GM19023 (cell line): ENCODE measurements around the gene TBX20.
"Not testable (repeated sequence)": the region's sequence is repeated elsewhere in the genome, so short reads cannot be mapped to it uniquely, and the experiment has no call there.

ENCODE experiments used
- ATAC-seq: cut with Tn5 transposase; IDR thresholded peaks from one replicate; pipeline ENCODE4 v1.9.1; 2021; ENCODE audit warnings: mild to moderate bottlenecking, moderate library complexity; ENCODE audit not compliant: unreplicated experiment

TBX20 gene

DNA sequence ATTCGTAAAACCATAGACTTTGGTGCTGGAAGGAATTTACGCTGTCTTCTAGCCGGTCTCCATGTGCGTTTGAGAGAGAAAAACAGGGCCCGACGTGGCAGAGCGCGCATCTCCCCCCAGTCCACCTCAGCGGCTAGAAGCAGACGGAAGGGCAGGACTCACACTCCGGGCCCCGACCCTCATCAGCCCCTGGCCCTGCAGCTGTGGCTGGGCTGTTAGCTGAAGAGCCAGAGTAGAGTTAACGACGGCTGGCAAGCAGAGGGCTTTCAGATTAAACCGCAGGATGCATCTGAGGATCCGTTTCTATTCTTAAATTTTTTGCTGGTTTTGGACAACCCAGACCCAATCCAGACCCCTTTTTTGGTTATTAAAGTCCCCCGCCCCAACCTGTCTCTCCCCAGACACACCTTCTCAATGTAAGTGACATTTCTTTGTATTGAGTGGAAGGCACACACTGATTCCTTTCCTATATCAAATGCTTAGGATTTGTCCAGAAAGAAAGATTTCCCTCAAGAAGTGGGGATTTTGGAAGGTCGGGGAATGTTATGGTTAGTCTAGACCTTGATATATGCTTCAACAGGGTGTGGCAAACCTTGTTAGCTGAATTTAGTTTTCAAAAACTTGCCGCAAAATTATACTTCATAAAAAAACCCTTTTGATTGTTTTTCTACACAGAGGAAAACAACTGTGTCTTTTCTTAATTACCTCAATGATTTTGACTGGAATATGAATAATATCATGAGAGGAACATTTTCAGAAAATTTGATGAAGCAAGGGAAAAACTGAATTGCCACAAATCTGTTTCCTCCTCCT is 1.7 kb upstream of the TBX20 start:
- no peak for ATAC-seq

GRCh38 chr7:35254496-35255442 is 869 bp upstream of the TBX20 start:
- no peak for ATAC-seq

GRCh38 chr7:35253460-35253709 is 515 bp downstream of the TBX20 start:
- ATAC-seq, result no peak

DNA sequence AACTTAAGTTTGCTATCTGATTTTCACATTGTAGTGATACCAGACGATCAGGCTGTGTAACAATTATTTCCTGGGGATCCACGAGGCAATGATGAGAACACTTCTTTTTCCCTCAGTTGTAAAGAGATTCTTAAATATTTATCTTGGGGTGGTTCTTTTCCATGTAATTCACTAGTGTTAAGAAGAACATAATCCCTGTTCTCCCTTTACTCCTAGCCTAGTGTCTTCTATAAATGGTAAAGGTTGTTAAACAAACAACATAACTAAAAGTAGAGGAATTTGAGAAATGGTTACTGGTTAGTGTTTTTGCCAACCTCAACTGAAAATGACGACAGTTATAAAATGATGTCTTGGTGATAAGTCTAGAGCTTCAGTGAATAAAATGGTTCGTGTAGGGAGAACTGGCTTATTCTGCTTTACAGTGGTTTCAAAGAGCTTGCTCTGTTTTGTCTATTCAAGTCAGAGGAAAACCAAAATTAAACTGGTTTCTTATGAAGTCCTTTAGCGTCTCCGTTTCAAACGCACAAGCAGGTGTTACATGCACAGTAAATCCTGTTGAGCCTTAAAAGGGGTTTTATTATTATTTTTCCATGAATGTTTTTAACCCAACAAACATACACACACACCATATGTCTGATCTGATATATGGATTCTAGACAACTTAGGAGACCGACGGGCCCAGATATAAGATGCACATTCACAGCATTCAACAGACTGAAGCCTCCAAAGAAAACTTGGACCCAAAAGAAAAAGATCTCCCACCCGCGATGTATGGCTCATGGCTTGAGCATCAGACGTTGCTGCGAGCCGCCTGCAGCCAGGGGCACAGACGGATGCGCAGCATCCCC is 1.1 kb downstream of the TBX20 start:
- no peak for ATAC-seq

DNA sequence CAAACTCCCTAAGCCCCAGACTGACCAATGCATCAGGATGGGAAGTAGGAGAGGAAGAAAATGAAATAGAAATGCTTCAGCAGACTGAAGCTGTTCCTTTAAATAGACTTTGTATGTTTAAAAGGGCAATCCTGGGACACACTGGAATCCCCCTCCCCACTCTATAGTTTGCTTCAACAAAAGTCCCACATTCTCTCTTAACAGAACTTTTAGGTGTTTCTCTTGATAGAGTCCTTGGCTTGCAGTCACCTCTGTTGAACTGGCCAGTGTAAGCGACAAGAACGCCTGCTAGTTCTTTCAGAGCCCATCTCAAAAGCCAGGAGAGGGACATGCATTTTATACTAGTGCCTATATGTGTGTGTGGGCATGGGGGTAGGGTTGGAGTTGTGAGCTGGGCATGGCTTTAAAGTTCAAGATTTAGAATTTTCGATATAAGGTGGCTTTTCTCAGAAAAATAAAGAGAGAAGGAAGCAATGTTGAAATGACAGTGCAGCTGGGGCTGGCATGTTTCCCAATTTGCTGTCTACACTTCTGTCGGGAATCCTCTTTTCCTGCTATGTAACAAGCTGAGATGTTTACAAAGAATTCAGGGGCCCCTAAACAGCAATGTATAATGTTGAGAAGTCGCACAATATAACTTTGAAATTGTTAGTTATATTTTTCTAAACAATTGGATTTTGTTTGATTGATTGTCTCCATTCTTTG is 2.1 kb downstream of the TBX20 start:
- ATAC-seq, result no peak

GRCh38 chr7:35250941-35251340 is 3.0 kb downstream of the TBX20 start:
- no peak for ATAC-seq

DNA sequence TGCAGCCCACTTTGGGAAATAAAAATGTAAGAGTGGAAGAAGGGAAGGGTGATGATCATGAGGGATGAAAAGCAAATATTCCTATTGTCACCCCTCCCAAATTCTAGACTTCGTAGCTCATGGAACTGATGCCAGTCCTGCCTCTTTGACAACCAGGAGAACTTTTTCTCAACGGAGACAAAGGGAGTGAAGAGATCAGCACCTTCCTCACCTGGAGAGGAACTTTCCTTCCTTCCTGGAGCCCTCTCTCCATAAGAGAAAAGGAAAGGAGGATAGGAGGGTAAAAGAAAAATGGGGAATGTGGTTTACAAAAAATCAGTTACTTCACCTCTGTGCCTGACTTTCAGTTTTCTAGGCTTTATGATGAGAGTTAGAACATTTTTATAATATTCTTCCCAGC is 3.4 kb downstream of the TBX20 start:
- no peak for ATAC-seq

- ATAC-seq, result no peak
Observed at GRCh38 chr7:35249537-35249907, 4.4 kb downstream of the TBX20 start.

- no peak for ATAC-seq
Observed at GRCh38 chr7:35248576-35249536, 5.0 kb downstream of the TBX20 start.

GRCh38 chr7:35246819-35247218 is 7.1 kb downstream of the TBX20 start:
- ATAC-seq, result no peak

DNA sequence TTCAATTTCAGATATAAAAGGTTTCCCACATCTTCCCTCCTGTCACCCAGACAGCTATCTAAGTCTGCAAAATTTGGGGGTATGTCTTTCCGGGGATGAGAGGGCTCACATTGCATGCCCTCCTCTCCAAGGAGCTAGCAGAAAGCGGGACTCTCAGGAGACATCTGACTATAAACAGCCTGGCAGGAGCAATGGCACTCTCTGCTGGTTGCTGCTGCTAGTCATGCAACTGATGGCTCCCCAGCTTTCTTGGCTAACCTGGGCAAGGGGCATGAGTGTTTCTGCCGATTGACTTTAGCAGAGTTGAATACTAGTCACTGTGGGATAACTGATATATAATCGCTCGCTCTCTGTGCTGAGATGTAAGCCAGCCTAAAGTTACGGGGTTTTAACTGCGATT is 12.0 kb downstream of the TBX20 start:
- ATAC-seq, result no peak

DNA sequence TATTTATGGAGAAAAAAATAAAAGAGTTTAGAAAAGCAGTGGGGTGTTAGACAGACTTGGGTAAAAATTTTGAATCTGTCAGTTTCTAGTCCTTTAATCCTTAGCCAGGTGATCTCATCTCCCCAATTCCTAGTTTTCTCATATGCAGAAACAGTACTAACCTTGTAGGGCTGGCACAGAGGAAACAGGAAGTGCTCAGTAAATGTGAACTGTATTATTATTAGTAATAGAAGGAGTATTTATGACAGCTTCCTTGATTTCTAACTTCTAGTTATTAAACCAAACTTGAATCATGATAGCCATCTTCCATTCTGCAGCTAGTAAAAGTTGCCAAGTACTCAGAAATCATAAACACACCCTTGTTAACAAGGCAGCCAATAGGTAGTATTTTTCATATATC is 12.5 kb downstream of the TBX20 start:
- no peak for ATAC-seq

DNA sequence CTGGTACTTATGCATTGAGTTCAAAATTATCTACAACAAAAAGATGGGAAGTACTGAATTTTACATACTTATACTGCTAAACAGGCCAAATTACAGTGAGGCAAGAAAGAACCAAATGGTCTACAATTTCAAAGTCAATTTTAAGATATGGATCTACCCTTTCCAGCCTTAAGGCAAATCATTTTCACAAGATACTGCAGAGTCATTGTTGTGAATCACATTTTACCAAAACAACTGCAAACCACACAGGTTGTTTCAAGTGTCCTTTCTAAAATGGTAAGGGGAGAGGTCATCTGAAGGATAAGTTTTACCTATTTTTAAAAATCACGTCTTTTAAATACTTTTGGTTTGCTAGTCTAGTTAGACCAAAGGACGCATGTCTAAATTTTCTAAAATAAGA is 12.9 kb downstream of the TBX20 start:
- ATAC-seq, result not testable (repeated sequence)

GRCh38 chr7:35238456-35238855 is 15.4 kb downstream of the TBX20 start:
- ATAC-seq, result not testable (repeated sequence)

GRCh38 chr7:35232994-35233393 is 20.9 kb downstream of the TBX20 start:
- ATAC-seq, result no peak

- not testable (repeated sequence) for ATAC-seq
Observed at GRCh38 chr7:35231221-35231620, 22.7 kb downstream of the TBX20 start.

- not testable (repeated sequence) for ATAC-seq
Observed at GRCh38 chr7:35229116-35229780, 24.7 kb downstream of the TBX20 start.

DNA sequence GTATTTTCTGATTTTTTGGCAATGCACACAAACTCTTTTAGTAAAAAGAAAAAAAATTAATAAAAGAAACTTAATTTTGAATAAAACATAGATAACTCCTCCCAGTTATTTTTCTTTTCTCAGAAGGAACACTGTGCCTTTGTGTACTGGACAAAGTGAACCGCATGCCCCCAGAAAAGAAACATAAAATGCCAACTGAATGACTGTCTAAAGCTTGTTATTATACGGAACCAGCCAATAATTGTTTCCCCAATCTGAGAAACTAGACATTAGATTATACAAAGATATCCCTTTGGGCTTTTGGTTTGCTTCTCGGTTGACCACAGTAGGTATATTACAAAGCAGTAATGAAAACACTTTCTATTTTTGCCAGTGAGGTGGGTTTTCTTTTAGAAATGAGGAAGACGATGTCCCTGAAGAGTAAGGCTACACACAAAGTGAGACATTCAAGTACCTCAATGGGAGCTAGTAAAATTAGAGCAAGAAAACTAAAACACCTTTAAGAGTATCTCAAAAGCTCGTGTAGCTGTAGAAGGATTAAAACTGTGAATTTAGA is 25.3 kb downstream of the TBX20 start:
- ATAC-seq, result not testable (repeated sequence)

- ATAC-seq, result not testable (repeated sequence)
Observed at GRCh38 chr7:35227438-35227837, 26.5 kb downstream of the TBX20 start.
